Measurements from ENCODE around the gene ULK4. TPM values are rescaled to one million over a fixed set of nuclear protein-coding genes. Genes with fewer than 3 reads are reported as not detected.

ULK4 gene
- total and polyA plus RNA-seq, 2 of the 8 experiments (the other 6 are each of a cell fraction or from before 2014, with no cell fraction given), result 3.0 to 10.8 TPM

DNA sequence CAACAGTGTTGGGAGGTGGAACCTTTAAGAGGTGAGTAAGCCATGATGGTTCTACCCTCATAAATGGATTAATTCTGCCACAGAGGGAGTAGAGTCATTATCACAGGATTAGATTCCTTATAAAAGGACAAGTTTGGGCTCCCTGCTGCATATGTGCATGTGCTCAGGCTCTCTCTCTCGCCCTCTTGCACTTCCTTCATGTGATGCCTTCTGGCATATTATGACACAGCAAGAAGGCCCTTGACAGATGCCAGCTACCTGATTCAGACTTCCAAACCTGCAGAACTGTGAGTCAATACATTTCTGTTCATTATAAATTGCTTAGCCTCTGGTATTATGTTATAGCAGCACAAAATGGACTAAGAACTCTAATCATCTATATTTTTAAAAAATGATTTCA lies 557.3 kb downstream of the ULK4 start (continued):
- no peak for TF ChIP-seq RAD21 (IDR thresholded peaks at IDR 0.05 in 1 of 2, conservative IDR thresholded peaks at IDR 0.05 in 1 of 2; ENCODE audit: low read depth in 2 of 2, low read length in 2 of 2)
- no peak for TF ChIP-seq TCF12 (IDR thresholded peaks at IDR 0.05; ENCODE audit: low read depth, low read length)
- TF ChIP-seq CBX8 (IDR thresholded peaks at IDR 0.05; ENCODE audit: borderline replicate concordance, low read depth, low read length), result no peak
- TF ChIP-seq SRF (IDR thresholded peaks at IDR 0.05; ENCODE audit: low read depth, low read length), result no peak
- TF ChIP-seq, protein P1, sequence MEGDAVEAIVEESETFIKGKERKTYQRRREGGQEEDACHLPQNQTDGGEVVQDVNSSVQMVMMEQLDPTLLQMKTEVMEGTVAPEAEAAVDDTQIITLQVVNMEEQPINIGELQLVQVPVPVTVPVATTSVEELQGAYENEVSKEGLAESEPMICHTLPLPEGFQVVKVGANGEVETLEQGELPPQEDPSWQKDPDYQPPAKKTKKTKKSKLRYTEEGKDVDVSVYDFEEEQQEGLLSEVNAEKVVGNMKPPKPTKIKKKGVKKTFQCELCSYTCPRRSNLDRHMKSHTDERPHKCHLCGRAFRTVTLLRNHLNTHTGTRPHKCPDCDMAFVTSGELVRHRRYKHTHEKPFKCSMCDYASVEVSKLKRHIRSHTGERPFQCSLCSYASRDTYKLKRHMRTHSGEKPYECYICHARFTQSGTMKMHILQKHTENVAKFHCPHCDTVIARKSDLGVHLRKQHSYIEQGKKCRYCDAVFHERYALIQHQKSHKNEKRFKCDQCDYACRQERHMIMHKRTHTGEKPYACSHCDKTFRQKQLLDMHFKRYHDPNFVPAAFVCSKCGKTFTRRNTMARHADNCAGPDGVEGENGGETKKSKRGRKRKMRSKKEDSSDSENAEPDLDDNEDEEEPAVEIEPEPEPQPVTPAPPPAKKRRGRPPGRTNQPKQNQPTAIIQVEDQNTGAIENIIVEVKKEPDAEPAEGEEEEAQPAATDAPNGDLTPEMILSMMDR (IDR thresholded peaks at IDR 0.05; ENCODE audit: control extremely low read depth in 1 of 3, insufficient read depth in 1 of 3, low read depth in 1 of 3, low read length in 3 of 3), result no peak
- TF ChIP-seq SP4 (IDR thresholded peaks at IDR 0.05; ENCODE audit: low read length), result no peak
- TF ChIP-seq RFX5 (IDR thresholded peaks at IDR 0.05; ENCODE audit: borderline replicate concordance, low read depth, low read length), result no peak
- TF ChIP-seq BACH1 (IDR thresholded peaks at IDR 0.05; ENCODE audit: low read length), result no peak
- no peak for TF ChIP-seq NANOG (IDR thresholded peaks at IDR 0.05; ENCODE audit: insufficient read depth, low read depth, low read length, poor library complexity, severe bottlenecking)
- TF ChIP-seq TAF1 (IDR thresholded peaks at IDR 0.05; ENCODE audit: low read depth, low read length), result no peak
- TF ChIP-seq, protein P2, sequence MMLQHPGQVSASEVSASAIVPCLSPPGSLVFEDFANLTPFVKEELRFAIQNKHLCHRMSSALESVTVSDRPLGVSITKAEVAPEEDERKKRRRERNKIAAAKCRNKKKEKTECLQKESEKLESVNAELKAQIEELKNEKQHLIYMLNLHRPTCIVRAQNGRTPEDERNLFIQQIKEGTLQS (IDR thresholded peaks at IDR 0.05; ENCODE audit: insufficient read depth, low read depth, low read length), result no peak
- no peak for TF ChIP-seq ASH2L (IDR thresholded peaks at IDR 0.05; ENCODE audit: low read length)
- TF ChIP-seq BRCA1 (IDR thresholded peaks at IDR 0.05; ENCODE audit: low read depth, low read length), result no peak
- TF ChIP-seq SIRT6 (IDR thresholded peaks at IDR 0.05; ENCODE audit: low read length), result no peak

All from H1 (cell line).